Activated CD8-positive, alpha-beta memory T cell treated with anti-CD3 and anti-CD28 coated beads for 4 hours (primary cell): ENCODE measurements around the gene ITM2B.
"Not testable (repeated sequence)": the region's sequence is repeated elsewhere in the genome, so short reads cannot be mapped to it uniquely, and the experiment has no call there.

Experiments
- DNase-seq, 2 donors: peaks; one replicate each; pipeline ENCODE4 v3.0.0-alpha.2; 2020; ENCODE audit warnings: low read depth in 2 of 2

Gene ITM2B

GRCh38 chr13:48224701-48225100 is 8.3 kb upstream of the ITM2B start:
- DNase-seq: no peak

GRCh38 chr13:48230541-48230940 is 2.5 kb upstream of the ITM2B start:
- no peak for DNase-seq

- DNase-seq: no peak
Measured at GRCh38 chr13:48231080-48231479, 1.9 kb upstream of the ITM2B start.

- no peak for DNase-seq
Measured at GRCh38 chr13:48231933-48232332, 1.1 kb upstream of the ITM2B start.

- no peak for DNase-seq
Measured at GRCh38 chr13:48232420-48233045, 473 bp upstream of the ITM2B start.

DNA sequence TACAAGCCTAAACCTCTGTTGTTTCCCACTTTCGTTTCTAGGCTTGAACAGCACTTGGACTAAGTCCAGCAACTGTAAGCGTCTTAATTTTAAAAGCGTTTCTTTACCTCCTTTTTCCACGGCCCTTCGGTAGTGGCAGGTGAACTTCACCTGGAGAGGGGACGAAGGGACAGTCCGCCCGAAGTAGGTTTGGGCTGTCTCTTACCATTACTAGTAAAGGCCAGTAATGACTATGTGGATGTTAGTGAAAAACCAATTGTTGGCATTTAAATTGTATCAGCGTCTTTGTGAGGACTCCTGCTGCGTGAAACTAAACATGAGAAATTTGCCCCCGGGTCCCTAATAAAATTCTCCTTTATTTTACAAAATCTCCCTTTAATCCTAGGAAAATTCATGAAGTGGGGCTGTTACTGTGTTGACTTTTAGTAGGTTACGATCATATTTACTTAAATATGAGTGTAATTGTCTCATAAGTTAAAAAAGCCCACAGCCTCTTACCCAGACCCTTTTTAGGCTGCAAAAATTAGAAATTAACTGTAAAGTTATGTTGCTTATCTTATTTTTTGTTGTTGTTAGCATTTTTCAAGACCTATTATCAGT is 983 bp downstream of the ITM2B start:
- DNase-seq: no peak

DNA sequence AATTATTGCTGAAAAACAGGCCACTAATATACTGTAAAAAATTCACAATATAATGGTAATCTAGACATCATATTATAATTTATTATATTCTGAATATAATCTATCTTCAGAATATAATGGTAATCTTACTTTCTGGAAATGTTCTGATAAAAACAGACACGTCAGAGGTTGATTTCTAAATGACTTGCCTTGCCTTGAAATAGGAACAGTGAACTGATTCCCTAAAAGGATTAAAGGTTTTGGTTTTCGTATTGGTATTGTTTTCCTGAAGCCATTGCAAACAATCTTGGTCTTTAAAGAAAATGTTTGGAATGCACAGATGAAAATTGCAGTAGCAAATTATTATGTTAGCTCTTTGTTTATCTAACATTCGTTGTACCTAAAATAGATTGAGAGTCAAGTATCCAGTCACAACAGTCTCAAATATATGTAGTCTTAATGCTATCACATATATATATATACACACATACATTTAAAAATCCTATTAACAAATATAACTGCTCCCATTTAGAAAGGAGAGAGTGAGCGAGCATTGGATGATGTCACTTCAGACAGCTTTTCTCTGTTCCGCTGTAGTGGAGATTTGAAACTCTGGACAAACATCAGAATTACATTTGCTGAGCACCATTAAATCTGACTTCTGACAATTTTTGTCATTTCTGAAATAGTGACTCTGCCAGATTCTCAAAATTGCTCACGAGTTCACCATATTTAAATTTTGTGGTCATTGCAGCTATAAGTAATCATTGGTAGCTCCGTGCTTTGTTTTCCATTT is 1.7 kb downstream of the ITM2B start:
- DNase-seq: no peak

GRCh38 chr13:48235341-48236135 is 2.5 kb downstream of the ITM2B start:
- DNase-seq: no peak

DNA sequence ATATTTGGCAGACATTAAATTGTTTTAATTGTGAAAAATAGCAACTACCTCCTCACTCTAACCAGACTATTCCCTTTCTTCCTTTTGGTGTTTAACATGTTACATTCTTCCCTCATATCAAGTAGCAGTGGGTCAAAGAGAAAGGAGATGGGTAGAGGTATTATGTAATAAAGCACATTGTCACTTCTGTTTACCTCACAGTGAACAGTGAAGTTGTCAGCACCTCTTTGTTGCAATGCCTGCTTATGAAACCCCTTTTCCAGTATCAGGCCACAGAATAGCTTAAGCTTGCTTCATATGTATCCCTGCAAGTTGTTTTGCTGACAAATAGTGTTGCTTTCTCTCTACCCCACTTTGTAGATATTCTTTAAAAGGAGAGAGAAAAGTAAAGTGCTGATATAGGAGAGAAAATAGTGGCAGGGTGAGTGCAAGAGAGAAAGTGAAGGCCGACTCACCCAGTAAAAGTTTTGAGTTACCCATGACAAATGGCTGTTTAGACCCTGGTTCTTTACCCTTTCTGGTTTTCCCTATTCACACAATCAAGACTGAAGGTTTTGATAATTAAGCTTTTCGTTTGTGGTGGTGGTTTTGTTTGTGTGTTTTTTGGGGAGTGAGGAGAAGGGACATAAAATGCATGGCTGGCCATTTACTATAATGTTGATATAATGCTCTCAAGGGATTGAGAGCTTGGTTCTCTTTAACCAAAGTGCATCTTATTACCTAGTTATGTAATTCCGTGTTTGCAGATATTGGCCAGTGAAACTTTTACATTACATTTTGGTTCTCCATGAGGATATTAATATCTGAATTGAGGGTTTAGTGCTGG is 3.7 kb downstream of the ITM2B start:
- no peak for DNase-seq

DNA sequence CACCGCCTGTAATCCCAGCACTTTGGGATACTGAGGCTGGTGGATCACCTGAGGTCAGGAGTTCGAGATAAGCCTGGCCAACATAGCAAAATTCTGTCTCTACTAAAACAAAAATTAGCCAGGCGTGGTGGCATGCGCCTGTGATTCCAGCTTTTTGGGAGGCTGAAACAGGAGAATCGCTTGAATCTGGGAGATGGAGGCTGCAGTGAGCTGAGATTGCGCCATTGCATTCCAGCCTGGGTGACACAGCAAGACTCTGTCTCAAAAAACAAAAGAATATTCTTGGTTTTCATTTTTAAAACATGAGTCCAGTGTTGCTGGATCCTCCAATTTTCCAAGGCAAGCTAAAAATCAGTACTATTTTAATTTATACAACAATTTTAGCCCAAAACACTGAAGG is 6.4 kb downstream of the ITM2B start:
- DNase-seq: not testable (repeated sequence)

DNA sequence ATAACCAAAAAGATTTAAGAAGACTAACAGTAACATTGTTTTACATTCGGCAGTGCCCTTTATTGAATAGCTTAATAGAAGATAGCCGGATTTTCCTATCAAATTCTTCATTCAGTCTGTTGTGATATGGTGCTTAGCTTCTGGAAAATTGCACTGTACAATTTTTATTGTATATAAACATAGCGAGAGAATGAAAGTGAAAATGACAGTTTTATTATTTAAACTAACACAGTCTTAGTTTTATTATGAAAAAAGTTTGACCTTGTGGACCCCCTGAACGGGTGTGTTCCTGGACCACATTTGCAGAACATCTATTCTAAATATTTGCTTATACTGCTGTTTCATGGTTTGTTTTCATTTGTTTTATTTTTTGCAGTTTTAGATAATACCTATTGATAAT is 8.6 kb downstream of the ITM2B start:
- DNase-seq: no peak

- no peak for DNase-seq
Measured at GRCh38 chr13:48242677-48243076, 9.7 kb downstream of the ITM2B start.

GRCh38 chr13:48244159-48244558 is 11.2 kb downstream of the ITM2B start:
- DNase-seq: no peak

GRCh38 chr13:48246102-48246501 is 13.1 kb downstream of the ITM2B start:
- DNase-seq: no peak

DNA sequence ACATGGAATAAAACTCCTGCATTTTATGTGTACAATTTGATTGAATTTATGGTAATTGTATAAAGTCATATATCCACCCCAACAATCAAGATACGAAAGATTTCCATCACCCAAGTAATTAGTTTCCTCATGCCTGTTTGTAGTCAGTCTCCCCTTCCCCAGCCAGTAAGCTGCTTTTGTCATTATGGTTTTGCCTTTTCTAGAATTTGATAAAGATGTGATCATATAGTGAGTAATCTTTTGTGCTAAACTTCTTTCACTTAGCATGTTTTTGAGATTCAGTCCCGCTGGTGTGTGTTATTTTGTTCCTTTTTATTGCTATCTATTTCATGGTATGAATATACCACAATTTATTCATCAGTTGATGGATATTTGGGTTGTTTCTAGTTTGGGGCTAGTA is 16.0 kb downstream of the ITM2B start:
- DNase-seq: no peak

- DNase-seq: no peak
Measured at GRCh38 chr13:48251611-48252081, 18.6 kb downstream of the ITM2B start.

GRCh38 chr13:48252176-48252575 is 19.2 kb downstream of the ITM2B start:
- DNase-seq: no peak

DNA sequence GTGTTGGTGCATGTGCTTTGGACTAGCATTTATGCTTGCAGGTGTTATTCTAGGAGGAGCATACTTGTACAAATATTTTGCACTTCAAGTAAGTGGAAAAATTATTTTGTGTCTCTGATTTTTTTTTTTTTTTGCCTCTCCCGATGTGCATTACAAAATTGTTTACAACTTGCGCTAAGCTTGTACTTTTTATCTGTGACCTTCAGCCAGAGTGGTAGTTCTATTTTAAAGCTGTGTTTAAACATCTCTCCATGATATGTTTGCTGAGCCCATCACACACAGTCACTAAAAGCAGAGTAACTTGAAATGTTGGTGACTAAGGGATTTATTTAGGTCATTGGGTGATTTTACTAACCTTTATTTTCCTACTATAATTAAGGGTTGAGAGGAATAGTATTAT is 20.8 kb downstream of the ITM2B start:
- DNase-seq: no peak

- no peak for DNase-seq
Measured at GRCh38 chr13:48255090-48255489, 22.1 kb downstream of the ITM2B start.

GRCh38 chr13:48255954-48256353 is 22.9 kb downstream of the ITM2B start:
- no peak for DNase-seq

- no peak for DNase-seq
Measured at GRCh38 chr13:48258002-48258401, 25.0 kb downstream of the ITM2B start.
